Coronary artery (tissue), 2 donors: ENCODE results near the gene RPL41.

ENCODE experiments used
- DNase-seq: peaks from one replicate; pipeline ENCODE4 v3.0.0-alpha.2; 2017; ENCODE audit warnings: low spot score
- H3K27ac ChIP-seq, 2 donors: fragments of 200-600 bp; sonication (generic); one replicate each; pipeline ENCODE4 v1.5.1; 2016 to 2019
- H3K4me3 ChIP-seq: fragments of 200-600 bp; sonication (generic); 2 replicates; pipeline ENCODE4 v1.5.1; 2016; ENCODE audit warnings: mild to moderate bottlenecking, moderate library complexity
- TF ChIP-seq, protein P1 (sequence below): fragments of 200-600 bp; sonication (generic); IDR thresholded peaks from one replicate; pipeline ENCODE4 v1.5.1; 2019; ENCODE audit warnings: antibody characterized with exemption

The RPL41 gene

GRCh38 chr12:56150563-56150962 lies 34.1 kb downstream of the RPL41 start:
- TF ChIP-seq, protein P1, sequence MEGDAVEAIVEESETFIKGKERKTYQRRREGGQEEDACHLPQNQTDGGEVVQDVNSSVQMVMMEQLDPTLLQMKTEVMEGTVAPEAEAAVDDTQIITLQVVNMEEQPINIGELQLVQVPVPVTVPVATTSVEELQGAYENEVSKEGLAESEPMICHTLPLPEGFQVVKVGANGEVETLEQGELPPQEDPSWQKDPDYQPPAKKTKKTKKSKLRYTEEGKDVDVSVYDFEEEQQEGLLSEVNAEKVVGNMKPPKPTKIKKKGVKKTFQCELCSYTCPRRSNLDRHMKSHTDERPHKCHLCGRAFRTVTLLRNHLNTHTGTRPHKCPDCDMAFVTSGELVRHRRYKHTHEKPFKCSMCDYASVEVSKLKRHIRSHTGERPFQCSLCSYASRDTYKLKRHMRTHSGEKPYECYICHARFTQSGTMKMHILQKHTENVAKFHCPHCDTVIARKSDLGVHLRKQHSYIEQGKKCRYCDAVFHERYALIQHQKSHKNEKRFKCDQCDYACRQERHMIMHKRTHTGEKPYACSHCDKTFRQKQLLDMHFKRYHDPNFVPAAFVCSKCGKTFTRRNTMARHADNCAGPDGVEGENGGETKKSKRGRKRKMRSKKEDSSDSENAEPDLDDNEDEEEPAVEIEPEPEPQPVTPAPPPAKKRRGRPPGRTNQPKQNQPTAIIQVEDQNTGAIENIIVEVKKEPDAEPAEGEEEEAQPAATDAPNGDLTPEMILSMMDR = no peak
- Histone ChIP-seq H3K4me3 (no peak overlapping the region), H3K27ac (no peak overlapping the region)
- DNase-seq = no peak

- TF ChIP-seq, protein P1 = peak; percentile 29
- Histone ChIP-seq H3K4me3 (peak overlapping the region; percentile 71), H3K27ac (peak overlapping the region; percentile 90 to 94)
- DNase-seq = no peak
Observed at GRCh38 chr12:56151672-56152131, 35.3 kb downstream of the RPL41 start.

- TF ChIP-seq, protein P1 = no peak
- Histone ChIP-seq H3K27ac (peak within 1 kb of the TSS; percentile 90 to 94), H3K4me3 (peak within 1 kb of the TSS; percentile 71)
- peak; percentile 95 for DNase-seq
Observed at GRCh38 chr12:56152132-56152755, 35.8 kb downstream of the RPL41 start, which contains the start of gene MYL6B. TSS of gene MYL6B (plus strand) at chr12:56152587. CDS start at chr12:56153919, 1,332 bp downstream.

GRCh38 chr12:56152756-56153677 lies 36.6 kb downstream of the RPL41 start:
- TF ChIP-seq, protein P1 = no peak
- H3K27ac ChIP-seq = peak overlapping the region; percentile 90 to 94
- H3K4me3 ChIP-seq = peak overlapping the region; percentile 71
- no peak for DNase-seq

DNA sequence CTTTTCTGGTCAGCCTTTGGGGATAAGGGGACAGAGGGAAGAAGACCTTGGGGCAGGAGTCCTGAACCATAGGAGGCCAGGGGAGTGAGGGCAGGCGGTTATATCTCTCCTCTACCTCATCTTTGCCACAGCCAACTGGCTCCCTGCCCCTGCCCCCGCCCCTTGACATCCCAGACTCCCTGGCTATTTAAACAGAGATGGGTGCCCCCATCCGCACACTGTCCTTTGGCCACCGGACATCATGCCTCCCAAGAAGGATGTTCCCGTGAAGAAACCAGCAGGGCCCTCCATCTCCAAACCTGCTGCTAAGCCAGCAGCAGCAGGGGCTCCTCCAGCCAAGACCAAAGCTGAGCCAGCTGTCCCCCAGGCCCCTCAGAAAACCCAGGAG lies 37.2 kb downstream of the RPL41 start:
- no peak overlapping the region for H3K27ac ChIP-seq
- H3K4me3 ChIP-seq = no peak overlapping the region
- TF ChIP-seq, protein P1 = no peak
- no peak for DNase-seq

- no peak overlapping the region for H3K27ac ChIP-seq
- no peak overlapping the region for H3K4me3 ChIP-seq
- DNase-seq = no peak
- TF ChIP-seq, protein P1 = no peak
Observed at GRCh38 chr12:56154246-56154771, 37.9 kb downstream of the RPL41 start.
